ENCODE results near the gene PPP1CB. TPM values are rescaled to one million over a fixed set of nuclear protein-coding genes. Genes with fewer than 3 reads are reported as not detected.

Gene PPP1CB
- total RNA-seq, 4 donors from 2014 or later: 99.9 to 151 (median 119) TPM

DNA sequence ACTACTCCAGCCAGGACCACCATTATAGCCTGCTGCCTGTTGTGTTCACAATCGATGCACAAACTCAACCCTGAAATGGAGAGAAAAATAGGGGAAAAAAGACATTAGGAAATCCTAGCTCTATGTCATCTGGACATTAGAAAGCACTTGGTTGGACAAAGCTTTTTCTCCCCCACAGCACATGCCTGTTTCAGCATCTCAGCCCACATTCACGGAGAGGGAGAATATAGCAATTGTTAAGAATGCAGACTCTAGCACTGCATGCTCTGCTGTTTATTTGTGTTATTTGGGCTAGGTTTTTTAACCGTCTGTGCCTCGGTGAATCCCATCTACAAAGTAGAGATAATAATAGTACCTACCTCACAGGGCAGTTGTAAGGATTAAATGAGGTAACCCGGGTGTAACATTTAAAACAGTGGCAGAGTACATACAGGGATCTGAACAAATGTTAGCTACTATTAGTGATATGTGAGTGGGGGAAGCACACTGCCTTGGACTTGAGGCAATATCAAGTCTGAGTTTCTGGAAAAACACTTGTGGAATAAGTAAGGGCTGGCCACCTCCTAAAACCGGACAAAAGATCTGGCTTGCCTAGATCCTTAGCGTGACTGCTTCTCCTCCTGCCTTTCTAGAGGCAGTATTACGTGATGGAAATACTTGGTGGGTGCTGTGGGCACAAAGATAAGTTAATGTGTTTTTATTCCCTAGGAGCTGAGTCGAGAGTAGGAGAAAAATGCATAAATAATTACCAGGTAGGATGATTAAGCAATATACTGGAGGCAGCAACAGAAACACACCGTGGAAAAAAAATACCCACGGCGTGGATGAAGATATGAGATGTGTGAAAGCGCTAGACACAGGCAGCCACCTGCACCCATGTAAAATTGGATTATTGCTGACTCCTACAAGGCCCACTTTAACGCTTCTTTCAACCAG lies 1.0 kb upstream of the PPP1CB start:
- WGBS, 2 donors: 10 to 15% methylated on average over 14 of the region's 14 CpGs
- intact Hi-C loops (cut with DNase I; ENCODE audit: low total_unique reads): loop anchor here (10.0 kb wide), 1 partner anchor 156 kb away; no protein-coding TSS in a partner anchor
- no peak for DNase-seq (ENCODE audit: low spot score in 2 of 2)

DNA sequence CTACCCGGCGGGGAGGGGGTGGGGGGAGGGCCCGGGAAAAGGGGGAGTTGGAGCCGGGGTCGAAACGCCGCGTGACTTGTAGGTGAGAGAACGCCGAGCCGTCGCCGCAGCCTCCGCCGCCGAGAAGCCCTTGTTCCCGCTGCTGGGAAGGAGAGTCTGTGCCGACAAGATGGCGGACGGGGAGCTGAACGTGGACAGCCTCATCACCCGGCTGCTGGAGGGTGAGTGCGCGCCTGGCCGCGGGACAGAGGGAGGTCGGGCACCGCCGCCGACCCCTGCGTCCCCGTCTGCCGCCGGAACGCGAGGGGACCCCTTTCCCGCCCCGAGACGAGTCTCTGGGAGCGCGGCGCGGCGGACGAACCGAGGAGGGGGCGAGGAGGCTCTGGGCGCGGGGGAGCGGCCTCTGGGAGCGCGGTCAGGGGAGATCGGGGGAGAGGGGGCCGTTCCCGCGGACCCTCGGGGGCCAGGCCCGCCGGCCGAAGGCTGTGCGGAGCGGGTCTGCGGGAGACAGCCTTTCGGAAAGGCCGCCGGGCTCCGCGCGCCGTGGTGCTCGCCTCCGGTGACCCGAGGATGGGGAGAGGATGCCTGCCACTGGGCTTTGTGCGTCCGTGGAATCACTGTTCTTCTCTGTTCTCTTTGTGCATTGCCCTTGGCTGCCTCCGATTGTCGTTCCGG lies 463 bp downstream of the PPP1CB start:
- H3K4me3 ChIP-seq (ENCODE audit: low read depth, poor library complexity, severe bottlenecking): peak overlapping the region; percentile 99
- WGBS, 2 donors: 1% methylated on average over 44 to 45 of the region's 78 CpGs
- DNase-seq (ENCODE audit: low spot score in 2 of 2): no peak
- TF ChIP-seq POLR2A (IDR thresholded peaks at IDR 0.05): no peak
- TF ChIP-seq, protein P1, sequence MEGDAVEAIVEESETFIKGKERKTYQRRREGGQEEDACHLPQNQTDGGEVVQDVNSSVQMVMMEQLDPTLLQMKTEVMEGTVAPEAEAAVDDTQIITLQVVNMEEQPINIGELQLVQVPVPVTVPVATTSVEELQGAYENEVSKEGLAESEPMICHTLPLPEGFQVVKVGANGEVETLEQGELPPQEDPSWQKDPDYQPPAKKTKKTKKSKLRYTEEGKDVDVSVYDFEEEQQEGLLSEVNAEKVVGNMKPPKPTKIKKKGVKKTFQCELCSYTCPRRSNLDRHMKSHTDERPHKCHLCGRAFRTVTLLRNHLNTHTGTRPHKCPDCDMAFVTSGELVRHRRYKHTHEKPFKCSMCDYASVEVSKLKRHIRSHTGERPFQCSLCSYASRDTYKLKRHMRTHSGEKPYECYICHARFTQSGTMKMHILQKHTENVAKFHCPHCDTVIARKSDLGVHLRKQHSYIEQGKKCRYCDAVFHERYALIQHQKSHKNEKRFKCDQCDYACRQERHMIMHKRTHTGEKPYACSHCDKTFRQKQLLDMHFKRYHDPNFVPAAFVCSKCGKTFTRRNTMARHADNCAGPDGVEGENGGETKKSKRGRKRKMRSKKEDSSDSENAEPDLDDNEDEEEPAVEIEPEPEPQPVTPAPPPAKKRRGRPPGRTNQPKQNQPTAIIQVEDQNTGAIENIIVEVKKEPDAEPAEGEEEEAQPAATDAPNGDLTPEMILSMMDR (IDR thresholded peaks at IDR 0.05): no peak
- intact Hi-C loops (cut with DNase I; ENCODE audit: low total_unique reads): loop anchor here (2.0 to 10.0 kb wide), 2 partner anchors 157 to 185 kb away; no protein-coding TSS in a partner anchor

More for the DNA sequence above, 1.0 kb upstream of the PPP1CB start:
- peak overlapping the region; percentile 24 for H3K4me3 ChIP-seq (ENCODE audit: low read depth, poor library complexity, severe bottlenecking)
- TF ChIP-seq POLR2A (IDR thresholded peaks at IDR 0.05): no peak
- TF ChIP-seq, protein P1 (IDR thresholded peaks at IDR 0.05): no peak

DNA sequence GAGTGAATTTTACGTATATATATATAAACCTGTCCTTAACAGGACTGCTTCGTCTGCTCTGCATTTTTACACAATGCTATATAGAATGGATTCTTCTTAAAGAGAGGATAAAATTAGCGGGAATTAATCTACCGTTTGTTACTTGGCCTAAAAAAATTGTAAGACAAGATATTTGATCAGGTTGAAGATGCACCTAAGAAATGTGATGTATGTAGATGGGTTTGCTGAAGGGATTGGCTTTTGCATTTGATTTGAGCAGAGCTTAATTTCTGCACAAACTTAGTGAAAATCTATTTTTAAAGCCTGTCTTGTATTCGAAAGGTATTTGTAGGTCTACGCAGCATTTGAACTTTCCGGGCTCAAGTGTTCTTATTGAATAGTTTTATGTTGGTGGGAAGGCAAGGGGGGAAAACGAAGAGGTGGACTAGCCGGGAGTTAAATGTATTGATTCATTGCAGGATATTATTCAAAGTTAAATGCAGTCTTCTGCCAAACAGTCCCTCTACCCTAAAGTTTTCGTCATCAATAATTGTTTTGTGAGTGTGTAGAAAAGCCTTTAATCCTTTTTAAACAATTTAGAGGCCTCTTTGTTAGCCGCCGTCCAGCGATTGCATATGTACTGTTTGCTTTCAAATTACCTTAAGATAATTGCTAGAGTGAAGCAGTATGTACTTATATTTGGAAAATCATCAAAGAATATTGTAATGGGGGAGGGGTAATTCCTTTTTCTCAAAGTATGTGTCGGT lies 1.2 kb downstream of the PPP1CB start:
- peak overlapping the region; percentile 99 for H3K4me3 ChIP-seq (ENCODE audit: low read depth, poor library complexity, severe bottlenecking)
- 0 to 1% methylated on average over 14 of the region's 14 CpGs for WGBS, 2 donors
- TF ChIP-seq, protein P1 (IDR thresholded peaks at IDR 0.05): no peak
- TF ChIP-seq POLR2A (IDR thresholded peaks at IDR 0.05): no peak
- no peak for DNase-seq (ENCODE audit: low spot score in 2 of 2)
- intact Hi-C loops (cut with DNase I; ENCODE audit: low total_unique reads): loop anchor here (2.0 to 10.0 kb wide), 2 partner anchors 158 to 186 kb away; no protein-coding TSS in a partner anchor

DNA sequence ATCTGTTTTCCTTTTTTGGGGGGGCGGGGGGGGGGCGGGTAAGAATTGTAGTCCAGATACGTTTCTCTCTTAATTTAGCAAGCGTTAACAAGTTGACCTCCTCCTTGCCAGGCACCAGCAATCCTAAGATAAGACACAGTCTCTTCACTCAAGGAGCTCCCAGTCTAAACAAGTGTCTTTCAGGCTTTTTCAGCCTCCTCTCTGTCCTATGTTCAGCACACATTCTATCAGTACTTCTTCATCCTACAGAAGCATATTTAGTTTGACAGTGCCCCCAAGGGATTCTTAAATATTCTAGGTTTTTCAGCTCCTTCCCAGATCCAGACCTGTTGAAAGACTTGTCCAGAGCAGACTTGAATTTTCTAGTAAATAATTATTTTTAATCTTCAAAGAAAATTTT lies 2.7 kb downstream of the PPP1CB start:
- TF ChIP-seq POLR2A (IDR thresholded peaks at IDR 0.05): no peak
- TF ChIP-seq, protein P1 (IDR thresholded peaks at IDR 0.05): no peak
- no peak overlapping the region for H3K4me3 ChIP-seq (ENCODE audit: low read depth, poor library complexity, severe bottlenecking)
- DNase-seq (ENCODE audit: low spot score in 2 of 2): no peak
- 27 to 53% methylated on average over 4 of the region's 4 CpGs for WGBS, 2 donors
- intact Hi-C loops (cut with DNase I; ENCODE audit: low total_unique reads): loop anchor here (10.0 kb wide), 1 partner anchor 160 kb away; no protein-coding TSS in a partner anchor

DNA sequence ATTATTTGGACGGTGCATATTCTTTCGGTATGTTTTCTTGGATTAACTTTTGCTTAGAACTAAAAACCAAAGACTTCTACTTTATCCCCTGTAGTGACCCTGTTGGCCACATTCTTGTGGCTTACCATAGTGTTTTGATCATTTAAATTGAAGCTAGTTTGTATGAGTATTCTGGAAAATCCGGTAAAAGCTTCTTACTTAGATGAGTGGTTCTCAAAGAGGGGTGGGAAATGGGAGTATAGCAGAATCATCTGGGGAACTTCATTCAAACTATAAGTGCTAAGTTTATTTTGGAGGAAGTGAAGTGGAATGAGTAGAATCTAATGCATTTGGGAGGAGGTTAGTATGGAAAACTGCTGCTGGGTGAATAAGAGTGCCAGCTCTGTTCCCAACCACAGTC lies 3.8 kb downstream of the PPP1CB start:
- WGBS, 2 donors: 51 to 56% methylated on average over 3 of the region's 3 CpGs
- no peak overlapping the region for H3K4me3 ChIP-seq (ENCODE audit: low read depth, poor library complexity, severe bottlenecking)
- no peak for DNase-seq (ENCODE audit: low spot score in 2 of 2)
- no peak for TF ChIP-seq POLR2A (IDR thresholded peaks at IDR 0.05)
- TF ChIP-seq, protein P1 (IDR thresholded peaks at IDR 0.05): no peak
- intact Hi-C loops (cut with DNase I; ENCODE audit: low total_unique reads): loop anchor here (10.0 kb wide), 1 partner anchor 161 kb away; no protein-coding TSS in a partner anchor
